Right lobe of liver (tissue), 4 donors: ENCODE measurements around the gene TGM2.

ENCODE experiments used
- CTCF ChIP-seq, 4 donors: fragments of 200-600 bp in 3 of 4; fragments of 450-650 bp in 1 of 4; IDR thresholded peaks; one replicate each; pipeline versions ENCODE4 v1.5.1 to v1.8.0; 2016 to 2022; ENCODE audit warnings: antibody characterized with exemption in 4 of 4, mild to moderate bottlenecking in 2 of 4
- POLR2A ChIP-seq: fragments of 450-650 bp; IDR thresholded peaks from one replicate; pipeline ENCODE4 v1.6.1; 2017; ENCODE audit warnings: antibody characterized with exemption, mild to moderate bottlenecking
- donor health status: DM: no; HTN: no; CAD: no.
- donor health status: DM: no; HTN: no; CAD: no.
- donor health status: DM: no; HTN: yes; CAD: no.

- TF ChIP-seq CTCF (IDR thresholded peaks at IDR 0.05) (no peak), POLR2A (no peak)
These were observed 6.6 kb upstream of the TGM2 start for GRCh38 chr20:38171675-38172043.
